BJ (cell line): ENCODE measurements around the gene THEM4. TPM values are rescaled to one million over a fixed set of nuclear protein-coding genes. Genes with fewer than 3 reads are reported as not detected.

Source experiments
- CTCF ChIA-PET: fragments of 350-600 bp; formaldehyde crosslinking; extraction: SDS; loops from one replicate; lab custom pipeline; 2021; ENCODE audit warnings: antibody characterized with exemption, inconsistent platforms; lab: Yijun Ruan, JAX
- POLR2A ChIA-PET: fragments of 300-600 bp; sonication (Branson Sonifier 250); formaldehyde crosslinking; extraction: SDS; loops from one replicate; lab custom pipeline; 2021; ENCODE audit warnings: antibody characterized with exemption; lab: Charles Lee
- DNase-seq: peaks from one replicate; pipeline ENCODE4 v3.0.0-alpha.2; 2011; ENCODE audit warnings: low read depth
- H3K27me3 ChIP-seq: 2 replicates; pipeline ENCODE4 v1.6.0; 2011; ENCODE audit warnings: low read length; ENCODE audit not compliant: control insufficient read depth, insufficient read depth
- H3K36me3 ChIP-seq: 2 replicates; pipeline ENCODE4 v1.5.1; 2011; ENCODE audit warnings: low read length; ENCODE audit not compliant: control insufficient read depth, insufficient read depth
- H3K4me3 ChIP-seq: 2 replicates; pipeline ENCODE4 v1.5.1; 2011; ENCODE audit warnings: low read depth, mild to moderate bottlenecking, control low read depth, low read length
- polyA plus RNA-seq: library from polyadenylated mRNA; depleted of rRNA; stranded (reverse); fragments of >200 nt; gene quantifications from 2 replicates; pipeline ENCODE4 v1.2.3, GENCODE V29; 2011
- TF ChIP-seq, protein P1 (sequence below): IDR thresholded peaks from 2 replicates; pipeline ENCODE4 v1.5.1; 2011; ENCODE audit warnings: low read depth, mild to moderate bottlenecking, control low read depth, inconsistent platforms, low read length, moderate library complexity; ENCODE audit not compliant: insufficient read depth

Gene THEM4
- polyA plus RNA-seq, 1 experiment: 11.7 TPM

DNA sequence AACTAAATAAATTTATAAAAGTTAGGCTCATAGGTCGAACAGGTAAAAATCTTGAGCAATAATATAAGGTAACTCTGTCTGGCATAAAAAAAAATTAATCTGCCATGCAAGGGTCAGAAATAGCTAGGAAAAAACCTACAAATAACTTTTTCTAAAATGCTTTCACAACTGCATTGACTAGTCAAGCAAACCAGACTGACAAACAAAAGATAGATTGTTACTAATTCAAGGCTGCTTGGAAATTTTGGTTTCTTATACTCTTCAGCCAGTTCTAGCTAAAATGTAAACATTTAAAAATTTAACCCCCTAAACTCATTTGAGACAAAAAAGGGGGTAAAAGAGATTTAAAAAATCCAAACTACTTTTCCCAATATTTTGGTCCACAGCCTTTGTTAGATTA, 43.5 kb upstream of the THEM4 start:
- no peak for DNase-seq
- POLR2A ChIA-PET: interaction anchor here (0.7 kb wide), 1 partner anchor 44 kb away, joined by 3 read pairs; no protein-coding TSS in a partner anchor
- Histone ChIP-seq H3K27me3 (no peaks in the 10 kb centered on the region), H3K4me3 (no peak overlapping the region), H3K36me3 (no peaks in the 10 kb centered on the region)
- CTCF ChIA-PET: interaction anchor here (1.0 to 3.2 kb wide), 3 partner anchors 15 to 48 kb away, joined by 5 to 16 read pairs (median 5); no protein-coding TSS in a partner anchor
- TF ChIP-seq, protein P1, sequence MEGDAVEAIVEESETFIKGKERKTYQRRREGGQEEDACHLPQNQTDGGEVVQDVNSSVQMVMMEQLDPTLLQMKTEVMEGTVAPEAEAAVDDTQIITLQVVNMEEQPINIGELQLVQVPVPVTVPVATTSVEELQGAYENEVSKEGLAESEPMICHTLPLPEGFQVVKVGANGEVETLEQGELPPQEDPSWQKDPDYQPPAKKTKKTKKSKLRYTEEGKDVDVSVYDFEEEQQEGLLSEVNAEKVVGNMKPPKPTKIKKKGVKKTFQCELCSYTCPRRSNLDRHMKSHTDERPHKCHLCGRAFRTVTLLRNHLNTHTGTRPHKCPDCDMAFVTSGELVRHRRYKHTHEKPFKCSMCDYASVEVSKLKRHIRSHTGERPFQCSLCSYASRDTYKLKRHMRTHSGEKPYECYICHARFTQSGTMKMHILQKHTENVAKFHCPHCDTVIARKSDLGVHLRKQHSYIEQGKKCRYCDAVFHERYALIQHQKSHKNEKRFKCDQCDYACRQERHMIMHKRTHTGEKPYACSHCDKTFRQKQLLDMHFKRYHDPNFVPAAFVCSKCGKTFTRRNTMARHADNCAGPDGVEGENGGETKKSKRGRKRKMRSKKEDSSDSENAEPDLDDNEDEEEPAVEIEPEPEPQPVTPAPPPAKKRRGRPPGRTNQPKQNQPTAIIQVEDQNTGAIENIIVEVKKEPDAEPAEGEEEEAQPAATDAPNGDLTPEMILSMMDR: no peak

DNA sequence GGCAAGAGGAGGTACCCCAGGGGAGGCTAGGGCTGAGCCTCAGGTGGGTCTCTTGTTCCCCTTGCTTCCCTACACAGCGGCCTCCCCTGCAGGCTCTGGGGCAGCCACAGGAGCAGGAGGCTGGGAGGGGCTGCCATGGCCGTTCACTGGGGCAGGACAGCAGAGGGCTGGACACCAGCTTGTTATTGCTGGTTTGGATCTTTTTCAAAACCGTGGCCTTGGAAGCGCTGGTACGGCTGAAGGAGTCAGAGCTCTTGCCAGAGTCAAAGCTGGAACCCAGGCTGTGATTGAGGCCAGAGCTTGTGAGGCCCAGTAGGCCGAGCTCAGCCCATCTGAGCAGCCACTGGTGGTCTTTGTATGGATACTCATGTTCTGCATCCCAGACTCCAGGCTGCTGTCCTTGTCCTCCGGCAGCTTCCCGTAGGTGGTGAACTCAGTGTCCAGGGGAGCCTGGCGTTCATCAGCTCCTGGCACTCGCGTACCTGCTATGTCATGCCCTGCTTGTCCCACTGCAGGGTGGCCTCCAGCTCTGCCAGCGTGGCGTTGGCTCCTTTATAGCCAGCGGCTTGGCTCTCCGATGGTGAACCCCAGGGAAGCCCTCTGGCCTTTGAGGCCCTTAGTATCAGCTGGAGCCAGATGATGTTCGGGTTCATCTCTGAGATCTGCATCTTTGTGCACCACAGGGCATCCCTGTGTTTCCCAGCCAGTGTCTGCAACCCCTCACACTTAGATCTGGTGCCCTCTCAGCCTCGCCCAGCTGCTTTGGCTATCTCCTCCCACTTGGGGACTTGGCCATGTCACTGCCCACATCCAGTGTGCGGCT, 40.3 kb upstream of the THEM4 start:
- no peak for DNase-seq
- CTCF ChIA-PET: interaction anchor here (0.7 to 3.2 kb wide), 10 partner anchors 14 to 103 kb away, joined by 3 to 24 read pairs (median 5); no protein-coding TSS in a partner anchor
- Histone ChIP-seq H3K4me3 (no peak overlapping the region), H3K36me3 (no peaks in the 10 kb centered on the region), H3K27me3 (no peaks in the 10 kb centered on the region)
- POLR2A ChIA-PET: interaction anchor here (0.6 kb wide), 1 partner anchor 35 kb away, joined by 4 read pairs; no protein-coding TSS in a partner anchor
- TF ChIP-seq, protein P1: no peak

DNA sequence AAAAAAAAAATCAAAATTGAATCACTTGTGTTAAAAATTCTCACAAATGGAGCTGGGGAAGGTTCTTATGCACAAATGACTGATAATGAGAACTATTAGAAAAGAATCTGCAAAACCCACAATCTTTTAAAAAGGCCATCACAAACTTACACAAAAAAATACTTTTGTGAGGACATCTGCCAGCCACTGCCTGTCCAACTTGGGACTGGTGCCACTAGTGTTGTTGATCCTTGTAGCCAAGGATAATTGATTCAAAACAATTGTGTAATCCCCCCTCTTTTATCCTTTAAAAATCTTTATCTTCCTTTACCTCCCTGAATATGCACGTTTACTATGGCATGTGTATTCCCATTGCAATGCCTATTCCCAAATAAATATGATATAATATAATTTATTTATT, 39.2 kb upstream of the THEM4 start:
- TF ChIP-seq, protein P1: no peak
- Histone ChIP-seq H3K36me3 (no peaks in the 10 kb centered on the region), H3K4me3 (no peak overlapping the region), H3K27me3 (no peaks in the 10 kb centered on the region)
- no peak for DNase-seq
- ChIA-PET CTCF (interaction anchor here (1.1 to 3.2 kb wide), 3 partner anchors 13 to 63 kb away, joined by 3 to 24 read pairs (median 14); no protein-coding TSS in a partner anchor), POLR2A (interaction anchor here (0.6 kb wide), 1 partner anchor 39 kb away, joined by 10 read pairs; the partner anchor contains the start of gene THEM4)

GRCh38 chr1:151947140-151947539, 37.8 kb upstream of the THEM4 start:
- TF ChIP-seq, protein P1: no peak
- POLR2A ChIA-PET: no interaction called here
- CTCF ChIA-PET: interaction anchor here (1.0 to 3.5 kb wide), 4 partner anchors 12 to 43 kb away, joined by 3 to 29 read pairs (median 5); no protein-coding TSS in a partner anchor
- Histone ChIP-seq H3K36me3 (no peaks in the 10 kb centered on the region), H3K27me3 (no peaks in the 10 kb centered on the region), H3K4me3 (no peak overlapping the region)
- DNase-seq: no peak
